Stomach (tissue), 9 donors: ENCODE data around the gene CREBRF. TPM values are rescaled to one million over a fixed set of nuclear protein-coding genes. Genes with fewer than 3 reads are reported as not detected.
"Not testable (repeated sequence)": the region's sequence is repeated elsewhere in the genome, so short reads cannot be mapped to it uniquely, and the experiment has no call there.

Experiments used
- DNase-seq, 2 donors: peaks; one replicate each; pipeline versions ENCODE4 v3.0.0 to v3.0.0-alpha.2; 2013 to 2019
- H3K27ac ChIP-seq, 5 donors: fragments of 200-600 bp in 4 of 5; sonication (generic) in 4 of 5; one replicate each; pipeline ENCODE4 v1.5.1; 2013 to 2019; ENCODE audit warnings: mild to moderate bottlenecking in 1 of 5, moderate library complexity in 1 of 5
- H3K27me3 ChIP-seq, 3 donors: fragments of 200-600 bp; sonication (generic); one replicate each; pipeline ENCODE4 v1.5.1; 2017 to 2019; ENCODE audit warnings: mixed run types in 1 of 3
- H3K36me3 ChIP-seq, 4 donors: fragments of 200-600 bp; sonication (generic); 1 replicate in 3 of 4; 2 replicates in 1 of 4; pipeline ENCODE4 v1.5.1; 2016 to 2019
- H3K4me1 ChIP-seq, 4 donors: fragments of 200-600 bp; sonication (generic); one replicate each; pipeline ENCODE4 v1.5.1; 2016 to 2019
- H3K4me3 ChIP-seq, 4 donors: fragments of 200-600 bp; sonication (generic) in 3 of 4; one replicate each; pipeline ENCODE4 v1.5.1; 2016 to 2019; ENCODE audit warnings: mild to moderate bottlenecking in 1 of 4
- H3K9me3 ChIP-seq, 4 donors: fragments of 200-600 bp; sonication (generic); one replicate each; pipeline ENCODE4 v1.5.1; 2016 to 2019
- EP300 ChIP-seq: sonication (generic); formaldehyde crosslinking; IDR thresholded peaks from one replicate; pipeline ENCODE4 v1.6.1; 2017; ENCODE audit warnings: antibody characterized with exemption
- POLR2A ChIP-seq, 4 donors: fragments of 450-650 bp; IDR thresholded peaks; one replicate each; pipeline ENCODE4 v1.6.1; 2016; ENCODE audit warnings: antibody characterized with exemption in 4 of 4, control low read depth in 2 of 4, mild to moderate bottlenecking in 1 of 4, moderate library complexity in 1 of 4
- POLR2AphosphoS5 ChIP-seq, 3 donors: sonication (generic); formaldehyde crosslinking; IDR thresholded peaks; one replicate each; pipeline ENCODE4 v1.6.1; 2016; ENCODE audit warnings: antibody characterized with exemption in 3 of 3
- WGBS, 5 donors: extraction: QIAGEN DNeasy Blood & Tissue Kit in 3 of 5; methylation state at CpG; one replicate each; pipeline versions ENCODE4 v1.1.5 to v1.1.7; 2013 to 2018; 5-methylcytosine and 5-hydroxymethylcytosine counted together
- intact Hi-C: fragments of 100-400 bp; cut with DNase I; formaldehyde crosslinking; loops from one replicate; pipeline ENCODE4 v1.15.1; 2023; ENCODE audit warnings: low total_unique reads
- polyA plus RNA-seq, 3 donors: library from polyadenylated mRNA; stranded (reverse); fragments of 200-250 nt; gene quantifications; one replicate each; pipeline ENCODE4 v1.2.3, GENCODE V29; 2013
- total RNA-seq, 5 donors: library from RNA; depleted of rRNA; stranded (reverse); fragments of >200 nt; gene quantifications; one replicate each; pipeline versions ENCODE4 v1.1.0 to v1.2.3, GENCODE V29; 2014 to 2016
- TF ChIP-seq, protein P1 (sequence below), 7 experiments: fragments of 450-650 bp in 4 of 7; fragments of 200-600 bp in 3 of 7; sonication (generic) in 3 of 7; IDR thresholded peaks; one replicate each; pipeline ENCODE4 v1.5.1; 2016 to 2019; ENCODE audit warnings: antibody characterized with exemption in 7 of 7, control low read depth in 2 of 7, mild to moderate bottlenecking in 1 of 7
- donor health status: healthy with polysubstance abuse.
- donor health status: Bipolar disorder and iron deficiency.
- donor health status: healthy.

Gene CREBRF
- total and polyA plus RNA-seq, 8 donors = 3.2 to 42.3 (median 20.4) TPM

DNA sequence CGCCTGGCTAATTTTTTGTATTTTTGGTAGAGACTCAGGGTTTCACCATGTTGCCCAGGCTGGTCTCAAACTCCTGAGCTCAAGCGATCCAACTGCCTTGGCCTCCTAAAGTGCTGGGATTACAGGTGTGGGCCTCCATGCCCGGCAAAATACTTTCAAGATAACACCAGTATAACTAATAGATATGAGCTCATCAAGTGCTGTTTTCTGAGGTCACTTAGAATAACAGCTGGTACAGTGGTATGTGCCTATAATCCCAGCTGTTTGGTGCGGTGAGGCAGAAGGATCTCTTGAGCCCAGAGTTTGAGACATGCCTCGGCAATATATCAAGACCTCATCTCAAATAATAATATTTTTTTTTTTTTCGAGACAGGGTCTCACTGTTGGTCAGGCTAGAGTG lies 30.5 kb upstream of the CREBRF start:
- peaks cover 16 to 58% (median 38%) of the 10 kb centered on the region in 4 donors for H3K4me1 ChIP-seq
- H3K4me3 ChIP-seq = no peak overlapping the region
- 82 to 88% (median 84%) methylated on average over 6 of the region's 6 CpGs for WGBS, 5 donors
- no peak for DNase-seq
- no peaks in the 10 kb centered on the region for H3K27me3 ChIP-seq
- no peak overlapping the region for H3K27ac ChIP-seq
- H3K9me3 ChIP-seq = no peaks in the 10 kb centered on the region
- no peak for TF ChIP-seq EP300
- TF ChIP-seq POLR2A (IDR thresholded peaks at IDR 0.05) = no peak
- TF ChIP-seq POLR2AphosphoS5 (IDR thresholded peaks at IDR 0.05) = no peak
- peaks cover 10 to 31% (median 26%) of the 10 kb centered on the region in 4 donors for H3K36me3 ChIP-seq
- intact Hi-C loops = no loop called here

DNA sequence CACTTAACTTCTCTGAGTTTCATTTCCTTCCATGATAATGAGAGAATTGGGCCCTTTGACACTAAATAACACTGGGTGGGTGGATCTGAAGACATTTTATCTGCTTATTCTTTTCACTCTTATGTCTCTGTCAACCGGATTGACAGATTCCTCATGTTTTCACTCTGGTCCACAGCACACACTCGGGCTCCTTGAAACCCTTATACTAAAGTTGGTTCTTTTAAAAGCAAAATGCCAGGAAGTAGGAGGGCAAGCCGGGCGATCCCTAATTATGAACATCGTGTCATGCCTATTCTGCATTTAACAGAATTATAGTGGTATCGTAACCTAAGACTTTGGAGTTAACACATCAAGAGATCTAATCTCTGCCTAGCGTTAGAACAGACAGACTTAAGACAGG lies 28.2 kb upstream of the CREBRF start:
- peak overlapping the region in 1 of 5 donors; percentile 1 for H3K27ac ChIP-seq
- intact Hi-C loops = no loop called here
- H3K36me3 ChIP-seq = peaks cover 0 to 11% (median 5%) of the 10 kb centered on the region in 4 donors
- no peaks in the 10 kb centered on the region for H3K9me3 ChIP-seq
- WGBS, 5 donors = 74 to 83% (median 75%) methylated on average over 7 of the region's 7 CpGs
- H3K4me1 ChIP-seq = peaks cover 15 to 40% (median 30%) of the 10 kb centered on the region in 4 donors
- TF ChIP-seq POLR2AphosphoS5 (IDR thresholded peaks at IDR 0.05) = no peak
- H3K4me3 ChIP-seq = no peak overlapping the region
- DNase-seq = no peak
- H3K27me3 ChIP-seq = no peaks in the 10 kb centered on the region

DNA sequence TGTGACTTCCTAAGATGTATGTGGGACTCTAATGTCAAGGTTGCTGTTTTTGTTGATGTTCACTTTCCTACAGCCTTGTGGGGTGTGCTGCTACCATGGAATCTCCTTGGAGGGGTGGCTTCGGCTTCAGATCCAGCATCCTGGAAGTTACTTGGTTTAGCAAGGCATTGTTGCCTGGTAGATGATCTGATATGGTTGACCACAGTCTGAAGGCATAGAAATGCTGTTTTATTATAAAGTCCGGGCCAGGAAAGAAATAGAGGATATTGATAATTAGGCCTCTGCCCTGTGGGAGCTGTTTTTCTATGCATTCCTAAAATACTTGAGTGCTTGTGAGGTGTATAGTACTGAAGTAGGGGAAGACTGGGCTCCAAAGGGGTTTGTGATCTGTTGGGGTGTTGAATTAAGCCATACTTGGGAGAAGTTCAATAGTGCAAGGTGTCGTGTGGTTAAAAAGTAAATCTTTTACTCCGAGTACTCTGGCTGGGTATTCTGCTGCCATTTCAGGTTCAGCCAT lies 27.3 kb upstream of the CREBRF start:
- H3K36me3 ChIP-seq = peaks cover 0 to 8% (median under 1%) of the 10 kb centered on the region in 4 donors
- peaks cover 15 to 37% (median 30%) of the 10 kb centered on the region in 4 donors for H3K4me1 ChIP-seq
- WGBS, 5 donors = 62 to 78% (median 75%) methylated on average over 4 of the region's 4 CpGs
- H3K27ac ChIP-seq = peak overlapping the region in 4 of 5 donors; percentile 17 to 55 (median 38)
- H3K27me3 ChIP-seq = no peaks in the 10 kb centered on the region
- H3K9me3 ChIP-seq = no peaks in the 10 kb centered on the region
- TF ChIP-seq POLR2A (IDR thresholded peaks at IDR 0.05) = no peak
- TF ChIP-seq, protein P1, sequence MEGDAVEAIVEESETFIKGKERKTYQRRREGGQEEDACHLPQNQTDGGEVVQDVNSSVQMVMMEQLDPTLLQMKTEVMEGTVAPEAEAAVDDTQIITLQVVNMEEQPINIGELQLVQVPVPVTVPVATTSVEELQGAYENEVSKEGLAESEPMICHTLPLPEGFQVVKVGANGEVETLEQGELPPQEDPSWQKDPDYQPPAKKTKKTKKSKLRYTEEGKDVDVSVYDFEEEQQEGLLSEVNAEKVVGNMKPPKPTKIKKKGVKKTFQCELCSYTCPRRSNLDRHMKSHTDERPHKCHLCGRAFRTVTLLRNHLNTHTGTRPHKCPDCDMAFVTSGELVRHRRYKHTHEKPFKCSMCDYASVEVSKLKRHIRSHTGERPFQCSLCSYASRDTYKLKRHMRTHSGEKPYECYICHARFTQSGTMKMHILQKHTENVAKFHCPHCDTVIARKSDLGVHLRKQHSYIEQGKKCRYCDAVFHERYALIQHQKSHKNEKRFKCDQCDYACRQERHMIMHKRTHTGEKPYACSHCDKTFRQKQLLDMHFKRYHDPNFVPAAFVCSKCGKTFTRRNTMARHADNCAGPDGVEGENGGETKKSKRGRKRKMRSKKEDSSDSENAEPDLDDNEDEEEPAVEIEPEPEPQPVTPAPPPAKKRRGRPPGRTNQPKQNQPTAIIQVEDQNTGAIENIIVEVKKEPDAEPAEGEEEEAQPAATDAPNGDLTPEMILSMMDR (IDR thresholded peaks at IDR 0.05) = no peak
- no peak for TF ChIP-seq EP300
- no peak for TF ChIP-seq POLR2AphosphoS5 (IDR thresholded peaks at IDR 0.05)
- no peak overlapping the region for H3K4me3 ChIP-seq
- intact Hi-C loops = no loop called here
- no peak for DNase-seq

DNA sequence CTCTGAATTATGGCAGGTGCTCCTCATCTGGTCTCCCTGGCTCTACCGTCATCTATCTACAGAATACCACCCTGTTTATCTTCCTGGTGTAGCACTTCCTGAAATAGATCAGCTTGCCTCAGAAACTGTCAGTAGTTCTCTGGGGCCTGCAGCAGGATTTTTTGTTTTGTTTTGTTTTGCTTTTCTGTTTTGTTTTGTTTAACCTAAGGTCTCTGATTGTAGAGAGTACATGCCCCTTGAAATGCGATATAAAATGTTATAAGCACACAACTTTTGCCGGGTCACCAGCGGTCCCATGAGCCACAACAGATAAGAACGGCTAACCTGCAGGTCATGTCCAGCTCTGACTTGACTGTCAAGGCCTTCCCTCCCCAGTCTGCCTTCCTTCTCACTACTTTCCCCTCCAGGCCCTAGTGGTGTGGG lies 26.6 kb upstream of the CREBRF start:
- TF ChIP-seq POLR2A (IDR thresholded peaks at IDR 0.05) = no peak
- TF ChIP-seq, protein P1 (IDR thresholded peaks at IDR 0.05) = no peak
- no peak for TF ChIP-seq EP300
- no peak for TF ChIP-seq POLR2AphosphoS5 (IDR thresholded peaks at IDR 0.05)
- peaks cover 15 to 44% (median 31%) of the 10 kb centered on the region in 4 donors for H3K4me1 ChIP-seq
- WGBS, 5 donors = 14 to 31% (median 18%) methylated on average over 5 of the region's 5 CpGs
- no peaks in the 10 kb centered on the region for H3K9me3 ChIP-seq
- intact Hi-C loops = no loop called here
- peak overlapping the region; percentile 17 to 55 (median 53) for H3K27ac ChIP-seq
- H3K4me3 ChIP-seq = no peak overlapping the region
- DNase-seq = no peak
- no peaks in the 10 kb centered on the region for H3K27me3 ChIP-seq
- H3K36me3 ChIP-seq = peaks cover 0 to 13% (median 5%) of the 10 kb centered on the region in 4 donors

DNA sequence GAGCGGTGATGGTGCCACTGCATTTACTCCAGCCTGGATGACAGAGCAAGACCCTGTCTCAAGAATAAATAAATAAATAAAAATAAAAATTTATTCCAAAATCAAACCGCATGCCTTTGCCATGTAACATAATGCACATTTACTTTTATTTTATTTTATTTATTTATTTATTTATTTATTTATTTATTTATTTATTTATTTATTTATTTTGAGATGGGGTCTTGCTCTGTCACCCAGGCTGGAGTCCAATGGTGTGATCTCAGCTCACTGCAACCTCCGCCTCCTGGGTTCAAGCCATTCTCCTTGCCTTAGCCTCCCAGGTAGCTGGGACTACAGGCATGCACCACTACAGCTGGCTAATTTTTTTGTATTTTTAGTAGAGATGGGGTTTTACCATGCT lies 24.1 kb upstream of the CREBRF start:
- intact Hi-C loops, H3K27ac ChIP-seq: not testable (repeated sequence)
- 96 to 99% (median 98%) methylated on average over 3 of the region's 3 CpGs for WGBS, 5 donors

DNA sequence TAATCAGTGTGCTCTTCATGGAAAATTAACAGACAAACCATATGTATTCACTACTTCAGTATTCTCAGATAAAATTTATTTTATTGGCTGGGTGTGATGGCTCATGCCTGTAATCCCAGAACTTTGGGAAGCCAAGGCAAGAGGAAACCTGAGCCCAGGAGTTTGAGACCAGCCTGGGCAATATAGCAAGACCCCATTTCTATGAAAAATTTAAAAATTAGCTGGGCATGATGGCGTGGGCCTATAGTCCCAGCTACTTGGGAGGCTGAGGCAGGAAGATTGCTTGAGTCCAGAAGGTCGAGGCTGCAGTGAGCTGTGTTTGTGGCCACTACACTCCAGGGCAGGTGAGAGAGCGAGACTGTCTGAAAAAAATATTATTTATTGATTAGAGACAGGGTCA lies 23.4 kb upstream of the CREBRF start:
- H3K4me3 ChIP-seq = no peak overlapping the region
- H3K36me3 ChIP-seq = peaks cover 0 to 35% (median 25%) of the 10 kb centered on the region in 4 donors
- no peak for TF ChIP-seq EP300
- TF ChIP-seq POLR2A (IDR thresholded peaks at IDR 0.05) = no peak
- peaks cover 22 to 65% (median 40%) of the 10 kb centered on the region in 4 donors for H3K4me1 ChIP-seq
- no peak for DNase-seq
- WGBS, 5 donors = 97 to 100% (median 100%) methylated on average over 3 of the region's 3 CpGs
- no peaks in the 10 kb centered on the region for H3K9me3 ChIP-seq
- no peak overlapping the region for H3K27ac ChIP-seq
- intact Hi-C loops = no loop called here
- no peaks in the 10 kb centered on the region for H3K27me3 ChIP-seq

More for the DNA sequence above, 24.1 kb upstream of the CREBRF start:
- Histone ChIP-seq H3K36me3 (peaks cover 0 to 36% (median 25%) of the 10 kb centered on the region in 4 donors), H3K4me1 (peaks cover 22 to 68% (median 44%) of the 10 kb centered on the region in 4 donors)
- DNase-seq, H3K9me3 ChIP-seq, H3K4me3 ChIP-seq, H3K27me3 ChIP-seq: not testable (repeated sequence)
